HEK293T (cell line): ENCODE data around the gene PLOD3.

Source experiments
- ELF4 ChIP-seq: fragments of 450-650 bp; IDR thresholded peaks from 2 replicates; pipeline ENCODE4 v1.6.1; 2017; ENCODE audit warnings: antibody characterized with exemption
- FOXK2 ChIP-seq: fragments of 450-650 bp; IDR thresholded peaks from 2 replicates; pipeline ENCODE4 v1.6.1; 2016; ENCODE audit warnings: mild to moderate bottlenecking
- L3MBTL2 ChIP-seq: fragments of 450-650 bp; conservative IDR thresholded peaks from 2 replicates; pipeline ENCODE4 v1.6.1; 2016; ENCODE audit warnings: mild to moderate bottlenecking
- NFRKB ChIP-seq: fragments of 450-650 bp; IDR thresholded peaks from 2 replicates; pipeline ENCODE4 v1.6.1; 2016; ENCODE audit warnings: mild to moderate bottlenecking, moderate library complexity
- ZNF384 ChIP-seq: fragments of 450-650 bp; IDR thresholded peaks from 2 replicates; pipeline ENCODE4 v1.6.1; 2016

DNA sequence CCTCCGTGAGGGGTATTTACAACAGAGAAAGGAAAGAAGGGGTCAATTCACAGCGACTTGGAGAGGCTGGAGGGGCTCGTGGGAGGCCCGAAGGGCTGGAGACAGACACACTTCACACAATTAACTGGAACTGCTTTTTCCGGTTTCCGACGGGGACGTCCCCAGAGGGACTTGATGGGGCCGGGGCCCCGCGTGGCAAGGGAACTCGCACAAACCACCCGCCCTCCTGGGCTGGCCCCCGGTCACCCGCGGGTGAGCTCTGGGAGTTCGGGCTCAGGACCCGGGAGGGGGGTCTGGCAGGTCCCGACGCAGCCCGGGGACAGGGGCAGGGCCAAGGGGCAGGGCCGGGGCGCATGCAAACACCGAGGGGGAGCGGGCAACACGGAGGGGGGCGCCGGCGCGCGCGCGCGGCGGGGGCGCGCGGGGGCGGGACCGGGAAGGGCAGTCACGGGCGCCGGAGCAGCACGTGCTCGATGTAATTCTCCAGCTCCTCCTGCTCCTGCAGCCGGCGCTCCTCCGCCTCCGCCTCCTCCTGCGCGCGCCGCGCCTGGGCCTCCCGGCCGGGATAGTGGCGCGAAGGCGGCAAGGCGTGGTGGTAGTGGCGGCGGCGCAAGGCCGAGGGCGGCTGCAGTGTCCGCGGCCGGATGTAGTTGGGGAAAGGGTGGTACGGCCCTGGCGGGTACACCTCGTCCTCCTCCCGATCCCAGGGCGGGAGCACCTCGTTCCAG, 54.7 kb downstream of the PLOD3 start:
- TF ChIP-seq FOXK2 (no peak), NFRKB (no peak), L3MBTL2 (peak; percentile 87), ELF4 (no peak), ZNF384 (no peak)
